Cardiac muscle cell (in vitro differentiated cells and primary cell): ENCODE results near the gene BLOC1S3. TPM values are rescaled to one million over a fixed set of nuclear protein-coding genes. Genes with fewer than 3 reads are reported as not detected.

Source experiments
- DNase-seq, 2 donors: peaks; one replicate each; pipeline versions ENCODE4 v3.0.0 to v3.0.0-alpha.2; 2010 to 2017; ENCODE audit warnings: low read depth in 1 of 2, low spot score in 1 of 2
- H3K27ac ChIP-seq: fragments of 200-600 bp; sonication (generic); 2 replicates; pipeline ENCODE4 v1.5.1; 2016
- H3K27me3 ChIP-seq: fragments of 200-600 bp; sonication (generic); 2 replicates; pipeline ENCODE4 v1.6.0; 2016; ENCODE audit warnings: control low read depth
- H3K36me3 ChIP-seq: fragments of 200-600 bp; sonication (generic); 2 replicates; pipeline ENCODE4 v1.5.1; 2016; ENCODE audit warnings: control low read depth
- H3K4me1 ChIP-seq: fragments of 200-600 bp; sonication (generic); 2 replicates; pipeline ENCODE4 v1.8.1; 2017; ENCODE audit warnings: low read depth, mild to moderate bottlenecking, mixed run types
- H3K4me3 ChIP-seq: fragments of 200-600 bp; sonication (generic); 2 replicates; pipeline ENCODE4 v1.5.1; 2016; ENCODE audit warnings: mild to moderate bottlenecking
- H3K9me3 ChIP-seq: fragments of 200-600 bp; sonication (generic); 2 replicates; pipeline ENCODE4 v1.5.1; 2017; ENCODE audit warnings: low read depth, mild to moderate bottlenecking, control low read depth
- polyA plus RNA-seq: library from polyadenylated mRNA; unstranded; fragments of >200 nt; fragmentation: Nextera tagmentation; extraction: Ambion mirVana; gene quantifications from 2 replicates; pipeline ENCODE4 v1.2.1, GENCODE V29; 2016
- total RNA-seq: library from RNA; depleted of rRNA; stranded (reverse); fragments of >200 nt; gene quantifications from 2 replicates; pipeline ENCODE4 v1.2.3, GENCODE V29; 2016
- TF ChIP-seq, protein P1 (sequence below): IDR thresholded peaks from 2 replicates; pipeline ENCODE4 v1.5.1; 2012; ENCODE audit warnings: low read depth, mild to moderate bottlenecking, low read length

BLOC1S3 gene
- total and polyA plus RNA-seq, 2 experiments from 2014 or later, result 6.5 to 8.2 TPM

DNA sequence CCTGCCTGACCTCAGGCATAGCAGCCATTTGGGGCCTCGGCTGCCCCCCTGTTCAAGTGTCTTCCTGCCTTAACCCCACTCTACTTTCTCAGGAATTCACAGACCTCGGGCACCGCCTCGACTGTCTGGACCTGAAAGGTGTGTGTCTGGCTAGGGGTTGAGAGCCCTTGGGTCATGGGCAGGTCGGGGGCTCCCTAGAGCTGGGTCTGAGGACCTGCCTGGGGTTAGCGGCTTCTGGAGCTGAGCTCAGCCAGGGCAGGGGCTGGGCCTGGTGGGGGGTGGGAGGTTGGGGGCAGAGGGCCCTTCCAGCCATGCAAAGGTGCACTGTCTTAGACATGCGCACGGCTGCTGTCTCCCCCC is 38.5 kb upstream of the BLOC1S3 start:
- Histone ChIP-seq H3K4me3 (no peak overlapping the region), H3K36me3 (peaks cover 7% of the 10 kb centered on the region), H3K9me3 (no peaks in the 10 kb centered on the region), H3K27me3 (no peaks in the 10 kb centered on the region), H3K4me1 (peaks cover 8% of the 10 kb centered on the region), H3K27ac (no peak overlapping the region)
- no peak for DNase-seq
- TF ChIP-seq, protein P1, sequence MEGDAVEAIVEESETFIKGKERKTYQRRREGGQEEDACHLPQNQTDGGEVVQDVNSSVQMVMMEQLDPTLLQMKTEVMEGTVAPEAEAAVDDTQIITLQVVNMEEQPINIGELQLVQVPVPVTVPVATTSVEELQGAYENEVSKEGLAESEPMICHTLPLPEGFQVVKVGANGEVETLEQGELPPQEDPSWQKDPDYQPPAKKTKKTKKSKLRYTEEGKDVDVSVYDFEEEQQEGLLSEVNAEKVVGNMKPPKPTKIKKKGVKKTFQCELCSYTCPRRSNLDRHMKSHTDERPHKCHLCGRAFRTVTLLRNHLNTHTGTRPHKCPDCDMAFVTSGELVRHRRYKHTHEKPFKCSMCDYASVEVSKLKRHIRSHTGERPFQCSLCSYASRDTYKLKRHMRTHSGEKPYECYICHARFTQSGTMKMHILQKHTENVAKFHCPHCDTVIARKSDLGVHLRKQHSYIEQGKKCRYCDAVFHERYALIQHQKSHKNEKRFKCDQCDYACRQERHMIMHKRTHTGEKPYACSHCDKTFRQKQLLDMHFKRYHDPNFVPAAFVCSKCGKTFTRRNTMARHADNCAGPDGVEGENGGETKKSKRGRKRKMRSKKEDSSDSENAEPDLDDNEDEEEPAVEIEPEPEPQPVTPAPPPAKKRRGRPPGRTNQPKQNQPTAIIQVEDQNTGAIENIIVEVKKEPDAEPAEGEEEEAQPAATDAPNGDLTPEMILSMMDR, result no peak

DNA sequence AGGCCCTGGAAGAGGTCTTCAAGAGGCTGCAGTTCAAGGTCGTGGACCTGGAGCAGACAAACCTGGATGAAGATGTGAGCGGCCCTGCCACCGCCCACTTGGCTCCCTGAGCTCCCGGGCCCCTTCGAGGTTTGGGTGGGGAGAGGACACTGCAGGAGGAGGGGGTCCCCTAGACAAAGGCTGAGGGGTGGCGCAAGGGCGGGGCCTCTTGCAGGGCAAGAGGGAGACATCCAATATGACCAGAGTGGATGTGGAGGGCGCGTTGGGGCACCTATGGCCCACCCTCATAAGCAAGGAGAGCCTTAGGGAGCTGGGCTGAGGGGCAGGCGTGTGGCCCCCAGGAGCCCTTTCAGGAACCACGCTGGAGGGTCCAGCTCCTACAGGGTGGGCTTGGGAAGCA is 38.1 kb upstream of the BLOC1S3 start:
- peaks cover 8% of the 10 kb centered on the region for H3K4me1 ChIP-seq
- TF ChIP-seq, protein P1, result no peak

DNA sequence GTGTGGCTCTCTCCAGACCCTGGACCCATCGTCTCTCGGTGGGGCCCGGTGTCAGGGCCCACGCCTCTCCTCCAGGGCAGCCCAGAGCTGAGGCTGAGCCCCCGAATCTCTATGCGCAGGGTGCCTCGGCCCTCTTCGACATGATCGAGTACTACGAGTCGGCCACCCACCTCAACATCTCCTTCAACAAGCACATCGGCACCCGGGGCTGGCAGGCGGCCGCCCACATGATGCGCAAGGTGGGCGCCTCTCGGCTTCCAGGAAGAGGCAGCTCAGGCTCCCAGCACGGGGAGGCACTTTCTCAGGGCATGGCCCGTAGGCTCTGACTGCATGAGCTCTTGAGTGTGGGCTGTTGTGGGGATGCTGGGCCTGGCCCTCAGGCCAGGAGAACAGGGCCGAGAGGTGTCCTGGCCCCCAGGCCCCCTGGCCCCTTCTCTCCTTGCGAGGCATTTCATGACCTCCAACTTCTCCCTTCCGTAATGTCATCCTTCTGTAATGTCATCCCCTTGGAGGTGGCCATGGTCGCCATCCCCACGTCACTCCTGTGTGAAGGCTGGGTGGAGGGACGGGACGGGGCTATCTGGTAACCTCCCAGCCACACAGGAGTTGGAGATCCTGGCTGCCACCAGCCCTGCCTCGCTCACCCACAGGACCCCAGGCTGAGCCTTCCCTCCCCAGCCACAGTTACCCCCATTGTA is 37.2 kb upstream of the BLOC1S3 start:
- Histone ChIP-seq H3K27ac (no peak overlapping the region), H3K36me3 (peaks cover 7% of the 10 kb centered on the region), H3K4me3 (no peak overlapping the region), H3K4me1 (peaks cover 4% of the 10 kb centered on the region), H3K27me3 (no peaks in the 10 kb centered on the region), H3K9me3 (no peaks in the 10 kb centered on the region)
- no peak for DNase-seq
- TF ChIP-seq, protein P1, result no peak

More for the DNA sequence above, 38.1 kb upstream of the BLOC1S3 start:
- Histone ChIP-seq H3K27ac (no peak overlapping the region), H3K4me3 (no peak overlapping the region), H3K36me3 (peaks cover 7% of the 10 kb centered on the region), H3K9me3 (no peaks in the 10 kb centered on the region), H3K27me3 (no peaks in the 10 kb centered on the region)
- DNase-seq, result no peak

DNA sequence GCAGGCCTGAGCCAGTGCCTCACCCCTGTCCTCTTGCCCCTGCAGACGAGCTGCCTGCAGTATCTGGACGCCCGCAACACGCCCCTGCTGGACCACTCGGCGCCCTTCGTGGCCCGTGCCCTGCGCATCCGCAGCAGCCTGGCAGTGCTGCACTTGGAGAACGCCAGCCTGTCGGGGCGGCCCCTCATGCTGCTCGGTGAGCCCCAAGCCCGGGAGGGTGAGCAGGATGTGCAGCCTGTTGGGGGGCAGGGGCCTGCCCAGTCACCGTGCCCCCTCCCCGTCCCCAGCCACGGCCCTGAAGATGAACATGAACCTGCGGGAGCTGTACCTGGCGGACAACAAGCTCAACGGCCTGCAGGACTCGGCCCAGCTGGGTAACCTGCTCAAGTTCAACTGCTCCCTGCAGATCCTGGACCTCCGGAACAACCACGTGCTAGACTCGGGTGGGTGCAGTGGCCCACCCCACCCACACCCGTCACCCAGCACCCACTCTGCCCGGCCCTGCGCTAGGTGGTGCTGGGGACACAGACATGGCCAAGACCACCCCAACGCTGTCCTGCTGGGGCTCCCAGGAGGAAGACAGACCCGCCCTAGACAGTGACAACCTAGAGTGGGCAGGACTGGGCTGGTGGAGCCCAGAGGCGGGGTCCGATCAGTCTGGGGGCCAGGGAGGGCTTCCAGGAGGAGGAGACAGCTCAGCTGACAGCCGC is 36.4 kb upstream of the BLOC1S3 start:
- Histone ChIP-seq H3K27me3 (no peaks in the 10 kb centered on the region), H3K27ac (no peak overlapping the region), H3K36me3 (peaks cover 7% of the 10 kb centered on the region), H3K9me3 (no peaks in the 10 kb centered on the region), H3K4me1 (no peaks in the 10 kb centered on the region), H3K4me3 (no peak overlapping the region)
- no peak for DNase-seq
- TF ChIP-seq, protein P1, result no peak

DNA sequence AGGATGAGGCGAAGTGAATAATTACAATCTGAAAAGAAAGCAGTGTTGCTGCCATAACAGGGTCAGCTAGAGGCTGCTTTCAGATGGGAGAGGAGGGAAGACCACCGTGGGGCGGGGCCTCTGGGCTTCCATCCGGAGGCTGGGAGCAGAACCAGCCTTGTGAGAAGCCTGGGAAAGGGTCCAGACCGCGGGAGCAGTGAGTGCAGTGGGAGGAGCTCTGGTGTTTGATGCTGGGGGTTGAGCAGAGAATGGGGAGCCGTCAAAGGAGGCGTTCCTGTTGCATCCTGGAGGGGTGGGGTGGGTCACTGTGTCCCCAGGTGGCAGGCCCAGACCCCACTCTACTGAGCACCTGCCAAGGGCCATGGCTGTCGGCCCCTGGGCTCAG is 35.9 kb upstream of the BLOC1S3 start:
- peak in 1 of 2 donors; percentile 20 for DNase-seq
- no peaks in the 10 kb centered on the region for H3K27me3 ChIP-seq
- TF ChIP-seq, protein P1, result no peak
- H3K4me1 ChIP-seq, result no peaks in the 10 kb centered on the region
- H3K9me3 ChIP-seq, result no peaks in the 10 kb centered on the region
- H3K27ac ChIP-seq, result no peak overlapping the region
- H3K36me3 ChIP-seq, result peaks cover 7% of the 10 kb centered on the region
- H3K4me3 ChIP-seq, result no peak overlapping the region
